NCI-H2227 treated with DMSO at 0.1 percent for 48 hours (cell line): ENCODE results near the gene ALLC.

Source experiments
- DNase-seq: peaks from one replicate; lab custom pipeline; 2025; lab: John Stamatoyannopoulos, UW

ALLC gene

GRCh38 chr2:3639653-3640052 lies 18.3 kb upstream of the ALLC start:
- DNase-seq, result no peak

DNA sequence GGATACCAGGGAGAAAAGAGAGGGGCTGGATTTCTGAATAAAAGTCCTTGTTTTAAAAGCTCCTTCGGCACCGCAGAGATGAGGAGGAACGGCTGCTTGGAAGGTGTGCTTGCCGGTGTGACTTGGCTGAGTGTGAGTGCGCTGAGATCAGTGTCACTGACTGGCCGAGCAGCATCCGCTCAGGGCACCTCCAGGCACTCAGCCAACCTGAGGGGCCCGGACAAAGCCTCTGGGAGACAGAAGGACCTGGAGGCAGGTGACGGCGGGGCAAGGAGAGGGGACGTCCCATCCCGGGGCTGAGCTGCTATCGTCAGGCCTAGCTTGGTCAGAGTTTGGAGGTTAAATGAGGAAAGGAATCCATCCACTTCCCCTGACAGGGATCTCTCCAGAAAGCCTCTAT lies 16.8 kb upstream of the ALLC start:
- DNase-seq, result no peak

- DNase-seq, result no peak
Observed at GRCh38 chr2:3641841-3642421, 16.1 kb upstream of the ALLC start.

DNA sequence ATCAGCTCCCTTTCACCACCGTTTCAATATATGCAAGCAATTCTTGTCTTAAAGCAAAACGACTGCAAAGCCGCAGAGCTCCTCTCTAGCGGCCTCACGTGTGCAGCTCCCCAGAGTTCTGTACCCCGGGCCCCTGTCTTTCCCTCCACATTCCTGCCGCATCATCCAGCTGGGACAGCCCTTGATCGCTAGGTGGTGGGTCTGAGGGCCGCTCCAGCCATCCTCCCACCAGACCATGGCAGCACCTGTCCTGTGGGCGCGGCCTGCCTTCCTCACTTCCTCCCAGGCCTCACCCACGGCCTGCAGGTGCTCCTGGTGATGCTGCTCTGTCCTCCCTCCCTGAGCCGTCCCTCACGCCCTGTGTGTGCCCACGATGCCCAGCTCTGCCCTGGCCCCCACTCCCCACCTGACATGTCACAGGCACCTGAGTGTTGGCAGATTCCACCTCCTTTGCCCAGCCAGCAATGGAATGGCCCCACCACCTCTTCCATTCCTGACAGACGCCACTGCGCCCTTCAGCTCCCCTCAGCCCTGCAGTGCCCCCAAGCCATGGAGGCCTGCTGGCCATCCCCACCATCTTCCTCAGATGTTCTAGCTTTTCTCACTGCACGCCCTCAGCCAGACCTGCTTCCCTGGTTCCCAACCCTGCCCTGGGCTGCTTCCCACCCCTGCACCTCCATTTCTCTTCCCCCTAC lies 15.3 kb upstream of the ALLC start:
- no peak for DNase-seq

GRCh38 chr2:3643371-3644245 lies 14.4 kb upstream of the ALLC start:
- no peak for DNase-seq

- DNase-seq, result no peak
Observed at GRCh38 chr2:3644246-3644525, 13.8 kb upstream of the ALLC start.

- DNase-seq, result no peak
Observed at GRCh38 chr2:3644891-3645605, 13.0 kb upstream of the ALLC start.

- DNase-seq, result no peak
Observed at GRCh38 chr2:3645745-3646389, 12.1 kb upstream of the ALLC start.

- DNase-seq, result no peak
Observed at GRCh38 chr2:3646446-3646845, 11.6 kb upstream of the ALLC start.

GRCh38 chr2:3647246-3647645 lies 10.8 kb upstream of the ALLC start:
- no peak for DNase-seq

GRCh38 chr2:3647831-3648651 lies 10.0 kb upstream of the ALLC start:
- DNase-seq, result no peak

DNA sequence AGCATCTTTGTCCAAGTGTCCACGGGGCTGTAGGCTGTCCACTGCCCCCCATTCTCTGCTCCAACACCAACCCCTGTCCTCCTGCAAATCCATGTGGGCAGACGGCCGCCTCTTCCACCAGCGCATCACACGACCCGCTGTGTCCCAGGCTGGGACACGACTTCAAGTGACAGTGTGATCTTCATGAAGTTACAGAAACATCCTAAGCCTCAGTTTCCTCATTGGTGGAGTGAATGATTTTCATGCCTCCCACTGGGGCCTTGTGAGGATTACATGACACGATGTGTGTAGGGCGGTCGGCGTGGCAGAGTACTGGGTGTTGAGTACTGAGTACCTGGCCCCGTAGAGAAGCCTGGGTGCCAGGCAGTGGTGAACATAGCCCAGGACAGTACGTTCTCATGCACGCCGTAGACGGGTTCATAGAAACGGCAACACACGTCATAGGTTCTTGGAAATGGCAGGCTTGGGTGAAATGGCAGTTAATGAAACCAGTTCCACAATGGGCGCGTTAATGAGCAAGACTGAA lies 9.3 kb upstream of the ALLC start:
- no peak for DNase-seq

DNA sequence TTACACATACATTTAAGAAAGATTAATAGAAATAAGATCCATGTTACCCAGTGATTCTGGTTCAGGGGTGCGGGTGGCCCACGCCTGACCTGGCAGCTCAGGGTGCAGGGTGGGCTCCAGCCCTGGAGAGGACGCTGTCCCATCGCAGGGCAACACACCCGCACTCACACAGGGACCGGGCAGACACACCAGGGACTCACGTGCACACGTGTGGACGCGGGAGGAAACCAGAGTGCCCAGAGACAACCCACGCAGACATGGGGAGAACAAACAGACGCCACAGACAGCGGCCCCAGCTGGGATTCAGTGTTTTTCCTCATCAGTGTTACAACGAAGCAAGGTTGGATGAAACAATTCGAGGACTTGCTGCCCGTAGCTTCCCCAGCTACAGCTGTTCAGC lies 8.4 kb upstream of the ALLC start:
- DNase-seq, result no peak

DNA sequence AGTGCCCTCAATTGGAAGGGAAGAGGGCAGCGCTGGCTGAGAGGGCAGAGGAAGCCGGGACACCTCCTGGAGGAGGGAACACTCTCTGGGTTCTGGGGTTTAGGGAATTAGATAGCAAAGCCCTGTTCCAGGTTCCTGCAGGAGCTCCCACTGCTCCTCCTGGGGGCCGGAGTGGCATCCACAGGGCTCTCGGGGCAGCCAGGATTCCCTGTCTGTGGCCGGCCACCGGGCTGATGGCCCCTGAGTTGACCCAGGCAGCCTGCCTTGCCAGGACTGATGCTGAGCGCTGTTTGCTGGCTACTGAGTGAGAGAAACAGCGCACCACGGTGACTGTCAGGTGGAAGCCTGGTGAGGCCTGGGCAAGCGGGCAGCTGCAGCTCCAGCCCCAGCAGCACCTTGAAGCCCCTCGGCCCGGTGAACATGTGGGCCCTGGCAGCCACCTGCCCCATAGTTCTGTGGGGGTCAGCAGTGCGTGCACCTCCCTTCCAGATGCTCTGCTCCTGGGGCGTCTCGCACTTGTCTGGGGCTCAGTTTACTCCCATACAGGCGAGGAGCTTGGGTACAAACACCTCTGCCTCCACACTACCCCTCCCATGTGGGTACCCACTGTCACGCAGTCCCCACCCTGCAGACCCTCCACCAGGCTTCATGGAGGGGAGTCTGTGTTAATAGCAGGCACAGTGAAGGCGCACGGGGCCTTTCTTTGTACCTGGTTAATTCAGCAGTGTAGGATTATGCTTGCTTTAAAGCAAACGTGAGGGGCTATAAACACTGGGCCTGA lies 7.7 kb upstream of the ALLC start:
- no peak for DNase-seq

DNA sequence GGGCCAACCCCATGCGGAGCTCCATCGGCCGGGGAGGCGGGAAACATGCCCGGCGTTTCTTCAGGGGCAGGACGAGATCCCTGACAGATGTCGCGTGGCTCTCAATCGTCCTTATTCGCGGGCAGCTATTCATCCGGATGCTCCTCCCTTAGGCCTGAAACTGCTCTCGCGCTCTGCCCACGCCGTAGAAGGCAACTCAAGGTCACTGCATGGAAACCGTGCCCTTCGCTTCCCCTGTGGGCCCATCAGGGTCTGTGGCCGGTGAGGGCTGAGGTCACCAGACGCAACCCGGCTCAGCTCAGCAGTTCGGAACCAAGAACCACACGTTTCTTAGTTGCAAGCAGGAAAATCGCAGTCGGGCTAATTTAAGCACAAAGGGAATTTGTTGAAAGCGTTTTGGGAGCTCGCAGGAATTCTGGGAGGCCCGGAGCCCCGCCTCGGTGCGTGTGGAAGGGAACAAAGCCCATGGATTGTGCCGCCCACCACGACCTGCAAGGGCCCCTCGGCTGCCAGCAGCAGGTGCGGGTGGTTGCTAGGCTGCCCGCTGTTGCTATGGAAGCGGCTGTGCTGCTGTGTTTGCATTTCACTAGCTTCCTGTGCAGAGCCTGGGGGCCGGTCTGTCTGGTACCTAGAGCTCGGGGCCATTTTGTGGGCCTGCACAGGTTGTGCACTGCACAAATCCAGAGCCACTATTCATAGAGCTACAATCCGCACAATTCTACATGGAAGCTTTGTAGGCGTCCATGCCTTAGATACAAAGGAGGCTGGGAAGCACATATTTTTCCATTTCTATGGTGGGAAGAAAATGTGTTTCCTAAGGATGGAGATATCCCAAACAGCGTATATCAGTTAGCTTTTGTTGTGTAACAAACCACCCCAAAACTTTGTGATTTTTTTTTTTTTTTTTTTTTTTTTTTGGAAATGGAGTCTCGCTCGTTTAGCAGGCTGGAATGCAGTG lies 6.0 kb upstream of the ALLC start:
- DNase-seq, result peak; percentile 94

GRCh38 chr2:3652896-3653625 lies 4.9 kb upstream of the ALLC start:
- DNase-seq, result no peak

DNA sequence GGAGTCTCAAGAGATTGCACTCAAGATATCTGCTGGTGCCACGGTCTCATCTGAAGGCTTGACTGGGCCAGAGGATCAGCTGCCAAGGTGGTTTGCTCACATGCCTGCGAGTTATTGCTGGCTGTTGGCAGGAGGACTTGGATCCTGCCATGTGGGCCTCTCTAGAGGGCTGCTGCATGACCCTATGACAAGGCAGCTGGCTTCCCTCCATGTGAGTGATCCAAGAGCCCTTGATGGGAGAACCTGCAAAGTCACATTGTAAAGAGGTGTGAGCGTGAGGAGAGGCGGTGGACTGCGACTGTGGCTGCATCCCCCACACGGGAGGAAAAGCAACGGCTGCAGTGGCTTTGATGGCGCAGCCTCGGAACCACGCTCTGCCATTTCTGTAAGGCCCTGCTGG lies 4.0 kb upstream of the ALLC start:
- DNase-seq, result no peak

DNA sequence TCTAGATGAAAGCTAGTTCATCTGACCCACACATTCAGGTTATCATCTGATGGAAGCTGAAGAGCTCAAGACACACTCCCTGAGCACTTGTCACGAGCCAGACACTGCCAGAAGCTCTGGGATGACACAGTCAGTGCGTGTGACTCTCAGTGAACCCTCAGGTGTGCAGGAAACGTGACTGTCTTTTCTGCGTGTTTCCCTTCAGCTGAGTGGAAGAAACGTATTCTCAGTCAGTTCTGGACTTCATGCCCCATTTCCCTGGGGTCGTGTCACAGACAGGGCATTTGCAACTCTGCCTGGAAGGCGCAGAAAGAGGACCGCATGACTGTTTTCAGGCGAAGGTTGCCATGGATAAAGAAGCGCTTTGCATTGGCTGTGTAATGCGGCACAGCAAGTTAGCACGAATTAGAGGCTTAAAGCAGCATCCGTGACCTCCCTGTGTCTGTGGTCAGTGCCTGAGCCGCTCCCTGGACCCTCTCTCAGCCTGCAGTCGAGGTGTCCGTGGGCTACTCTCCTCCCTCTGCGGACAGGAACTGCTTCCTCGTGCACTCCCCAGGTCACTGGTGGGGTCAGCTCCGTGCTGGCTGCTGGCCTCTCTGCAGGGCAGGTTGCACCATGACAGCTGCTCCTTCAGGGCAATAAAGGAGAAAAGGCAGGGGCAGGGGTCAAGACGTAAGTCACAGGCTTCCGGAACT lies 3.3 kb upstream of the ALLC start:
- no peak for DNase-seq
